Left lung (tissue), 10 donors: Measurements from ENCODE around the gene PARP11. TPM values are rescaled to one million over a fixed set of nuclear protein-coding genes. Genes with fewer than 3 reads are reported as not detected.
"Not testable (repeated sequence)": the region's sequence is repeated elsewhere in the genome, so short reads cannot be mapped to it uniquely, and the experiment has no call there.

Experiments used
- ATAC-seq: fragments of 200-7000 bp; cut with Tn5 transposase; one replicate; pipeline ENCODE4 v1.9.1; 2020; ENCODE audit warnings: moderate library complexity
- DNase-seq, 4 donors: peaks; one replicate each; pipeline ENCODE4 v3.0.0-alpha.2; 2013 to 2020
- H3K27ac ChIP-seq, 2 donors: fragments of 200-600 bp; sonication (generic) in 1 of 2; one replicate each; pipeline versions ENCODE4 v1.5.0 to v1.8.0; 2020 to 2021
- H3K27me3 ChIP-seq, 2 donors: fragments of 200-600 bp; sonication (generic) in 1 of 2; one replicate each; pipeline versions ENCODE4 v1.5.0 to v1.8.0; 2020 to 2021
- H3K36me3 ChIP-seq, 2 donors: fragments of 200-600 bp; sonication (generic) in 1 of 2; one replicate each; pipeline versions ENCODE4 v1.5.0 to v1.8.0; 2020 to 2021
- H3K4me1 ChIP-seq, 2 donors: fragments of 200-600 bp; one replicate each; pipeline ENCODE4 v1.8.0; 2021
- H3K4me3 ChIP-seq, 2 donors: fragments of 200-600 bp; sonication (generic) in 1 of 2; one replicate each; pipeline versions ENCODE4 v1.5.0 to v1.8.0; 2020 to 2021; ENCODE audit warnings: mild to moderate bottlenecking in 1 of 2
- H3K9me3 ChIP-seq, 2 donors: fragments of 200-600 bp; sonication (generic) in 1 of 2; one replicate each; pipeline versions ENCODE4 v1.5.0 to v1.8.0; 2020 to 2021
- CTCF ChIP-seq, 2 donors: fragments of 200-600 bp; sonication (generic) in 1 of 2; IDR thresholded peaks; one replicate each; pipeline versions ENCODE4 v1.5.0 to v1.8.0; 2021; ENCODE audit warnings: antibody characterized with exemption in 2 of 2
- intact Hi-C, 2 donors: fragments of 100-400 bp; cut with DNase I; formaldehyde crosslinking; loops; one replicate each; pipeline versions ENCODE4 v1.11.2 to v1.14.2; 2022
- polyA plus RNA-seq, 6 donors: library from polyadenylated mRNA; unstranded; fragments of 120-200 nt; gene quantifications; one replicate each; pipeline ENCODE4 v1.2.1, GENCODE V29; 2013; ENCODE audit not compliant: insufficient read length in 6 of 6
- total RNA-seq, 2 donors: library from RNA; stranded (reverse); fragmentation: NEBNext Ultra II Directional; extraction: Animal tissue kit (Norgen Biotek cat#: 25700); gene quantifications; one replicate each; pipeline ENCODE4 v1.2.1, GENCODE V29; 2021
- donor health status: DM: no; HTN: yes; CAD: no.
- donor health status: DM: no; HTN: no; CAD: no.

Gene PARP11
- total and polyA plus RNA-seq, 8 donors: 11.0 to 18.3 (median 15.9) TPM

DNA sequence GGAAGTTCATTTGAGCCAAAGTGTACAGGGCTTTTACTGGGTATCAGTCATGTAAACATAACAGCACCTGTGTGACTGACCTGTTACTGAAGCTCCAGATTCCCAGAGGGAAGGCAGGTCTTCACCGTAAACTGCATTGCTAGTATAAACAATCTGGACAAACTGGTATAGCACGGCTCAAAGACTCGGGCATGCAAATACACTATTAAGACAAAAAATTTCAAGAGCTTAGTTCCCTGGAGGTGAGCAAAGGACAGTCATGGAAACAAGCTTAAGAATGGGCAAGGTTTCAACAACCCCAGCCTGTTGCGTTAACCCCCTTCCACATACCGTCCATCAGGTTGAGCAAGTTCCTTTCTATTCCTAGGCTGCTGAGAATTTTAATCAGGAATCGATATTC lies 9.4 kb downstream of the PARP11 start:
- no peak overlapping the region for H3K27ac ChIP-seq
- intact Hi-C loops: no loop called here
- H3K4me3 ChIP-seq: no peak overlapping the region
- H3K27me3 ChIP-seq: no peaks in the 10 kb centered on the region
- TF ChIP-seq CTCF (IDR thresholded peaks at IDR 0.05): no peak
- DNase-seq: peak in 1 of 4 donors; percentile 31
- H3K4me1 ChIP-seq: no peaks in the 10 kb centered on the region
- peaks cover 0 to 18% of the 10 kb centered on the region in 2 donors for H3K36me3 ChIP-seq
- H3K9me3 ChIP-seq: peaks cover 0 to 18% of the 10 kb centered on the region in 2 donors
- peak; percentile 79 for ATAC-seq

- Histone ChIP-seq H3K27ac (no peak overlapping the region), H3K27me3 (no peaks in the 10 kb centered on the region), H3K4me1 (peaks cover 0 to 5% of the 10 kb centered on the region in 2 donors), H3K9me3 (peaks cover 0 to 6% of the 10 kb centered on the region in 2 donors), H3K36me3 (no peaks in the 10 kb centered on the region), H3K4me3 (no peak overlapping the region)
- DNase-seq (no peak), ATAC-seq (no peak)
- intact Hi-C loops: no loop called here
- TF ChIP-seq CTCF (IDR thresholded peaks at IDR 0.05): no peak
These were observed 30.7 kb downstream of the PARP11 start for GRCh38 chr12:3842517-3842916.

- intact Hi-C loops: no loop called here
- DNase-seq (no peak), ATAC-seq (no peak)
- Histone ChIP-seq H3K4me3 (no peak overlapping the region), H3K27me3 (no peaks in the 10 kb centered on the region), H3K36me3 (no peaks in the 10 kb centered on the region), H3K4me1 (peaks cover 0 to 5% of the 10 kb centered on the region in 2 donors), H3K27ac (no peak overlapping the region), H3K9me3 (peaks cover 0 to under 1% of the 10 kb centered on the region in 2 donors)
- no peak for TF ChIP-seq CTCF (IDR thresholded peaks at IDR 0.05)
These were observed 31.4 kb downstream of the PARP11 start for GRCh38 chr12:3841783-3842182.

GRCh38 chr12:3840833-3841232 lies 32.4 kb downstream of the PARP11 start:
- intact Hi-C loops, H3K4me3 ChIP-seq, DNase-seq, H3K9me3 ChIP-seq, ATAC-seq, H3K27me3 ChIP-seq, H3K36me3 ChIP-seq, H3K4me1 ChIP-seq, H3K27ac ChIP-seq: not testable (repeated sequence)

- H3K27ac ChIP-seq, H3K4me1 ChIP-seq, H3K4me3 ChIP-seq, intact Hi-C loops, H3K9me3 ChIP-seq, ATAC-seq, H3K27me3 ChIP-seq, DNase-seq, H3K36me3 ChIP-seq: not testable (repeated sequence)
These were observed 33.5 kb downstream of the PARP11 start for GRCh38 chr12:3839745-3840144.

- H3K4me3 ChIP-seq, intact Hi-C loops: not testable (repeated sequence)
- peak in 1 of 4 donors; percentile 78 for DNase-seq
These were observed 34.3 kb downstream of the PARP11 start for GRCh38 chr12:3838701-3839548.

More at GRCh38 chr12:3838701-3839548, 34.3 kb downstream of the PARP11 start:
- peak; percentile 16 for ATAC-seq
- not testable (repeated sequence) for H3K27ac ChIP-seq, H3K27me3 ChIP-seq, H3K9me3 ChIP-seq, H3K4me1 ChIP-seq, H3K36me3 ChIP-seq
